HepG2 (cell line): Measurements from ENCODE around the gene KCNMA1. TPM values are rescaled to one million over a fixed set of nuclear protein-coding genes. Genes with fewer than 3 reads are reported as not detected.

Source experiments
- ATAC-seq: fragments of 200-7000 bp; cut with Tn5 transposase; 3 replicates; pipeline ENCODE4 v1.9.1; 2020; ENCODE audit warnings: mild to moderate bottlenecking, moderate library complexity
- BruUV-seq: library from RNA; stranded (reverse); fragments of 400-500 nt; replicated peaks from 2 replicates; lab custom pipeline; 2021; lab: Mats Ljungman, UMichigan
- CTCF ChIA-PET: fragments of 300-600 bp; formaldehyde crosslinking; extraction: SDS; loops from one replicate; lab custom pipeline; 2021; ENCODE audit warnings: low total read pairs, inconsistent platforms, low intra/inter-chr PET ratio; lab: Yijun Ruan, JAX
- POLR2A ChIA-PET: fragments of 350-600 bp; sonication (Branson Sonifier 250); formaldehyde crosslinking; loops from one replicate; lab custom pipeline; 2020; ENCODE audit warnings: antibody characterized with exemption, inconsistent platforms; lab: Yijun Ruan, JAX
- DNase-seq: peaks from one replicate; pipeline ENCODE4 v3.0.0-alpha.2; 2015; ENCODE audit warnings: low spot score
- FAIRE-seq: peaks from 3 replicates; lab custom pipeline; 2011; peaks lifted over from hg19 to GRCh38; lab: Jason Lieb, UNC
- H2AFZ ChIP-seq: one replicate; pipeline ENCODE4 v1.6.1; 2011; ENCODE audit warnings: low read length, inconsistent platforms
- H3K27ac ChIP-seq: fragments of 300-600 bp; 3 replicates; pipeline ENCODE4 v1.8.0; 2011; ENCODE audit warnings: mixed run types, mild to moderate bottlenecking, mixed read lengths, low read length, inconsistent platforms; ENCODE audit not compliant: insufficient read depth; ENCODE audit errors: extremely low read length
- H3K27me3 ChIP-seq, 2 experiments: fragments of 200-600 bp in 1 of 2; 2 replicates in 1 of 2; 3 replicates in 1 of 2; pipeline versions ENCODE4 v1.6.0 to v1.8.0; 2011; ENCODE audit warnings: low read length in 2 of 2, mild to moderate bottlenecking in 2 of 2, moderate library complexity in 2 of 2, inconsistent platforms in 1 of 2; ENCODE audit not compliant: insufficient read depth in 2 of 2, control insufficient read depth in 1 of 2
- H3K36me3 ChIP-seq, 2 experiments: fragments of 200-600 bp in 1 of 2; replicated peaks in 1 of 2; 2 replicates in 1 of 2; 3 replicates in 1 of 2; pipeline versions ENCODE4 v1.5.1 to v1.8.0; 2011; ENCODE audit warnings: low read length in 2 of 2, inconsistent platforms in 1 of 2; ENCODE audit not compliant: insufficient read depth in 2 of 2, control insufficient read depth in 1 of 2
- H3K4me1 ChIP-seq: 2 replicates; pipeline ENCODE4 v1.5.1; 2012; ENCODE audit warnings: low read length, inconsistent platforms; ENCODE audit not compliant: insufficient read depth
- H3K4me2 ChIP-seq: 2 replicates; pipeline ENCODE4 v1.6.0; 2011; ENCODE audit warnings: low read depth, low read length, inconsistent platforms
- H3K4me3 ChIP-seq, 3 experiments: fragments of 200-600 bp in 1 of 3; sonication (generic), shearing (Covaris generic) in 1 of 3; replicated peaks in 1 of 3; 2 replicates each; pipeline ENCODE4 v1.5.1; 2011 to 2016; ENCODE audit warnings: low read length in 3 of 3, inconsistent platforms in 2 of 3, low read depth in 2 of 3, mild to moderate bottlenecking in 2 of 3, control low read depth in 1 of 3, mixed read lengths in 1 of 3; ENCODE audit not compliant: insufficient read depth in 1 of 3
- H3K79me2 ChIP-seq: one replicate; pipeline ENCODE4 v1.6.1; 2011; ENCODE audit warnings: low read length, inconsistent platforms; ENCODE audit not compliant: insufficient read depth
- H3K9ac ChIP-seq: 2 replicates; pipeline ENCODE4 v1.6.0; 2011; ENCODE audit warnings: mild to moderate bottlenecking, low read depth, low read length, inconsistent platforms; ENCODE audit not compliant: insufficient read depth
- H3K9me3 ChIP-seq: 2 replicates; pipeline ENCODE4 v1.5.1; 2012; ENCODE audit warnings: mild to moderate bottlenecking, low read length
- H4K20me1 ChIP-seq: 2 replicates; pipeline ENCODE4 v1.6.0; 2011; ENCODE audit warnings: inconsistent platforms, mild to moderate bottlenecking, low read length, moderate library complexity; ENCODE audit not compliant: insufficient read depth
- AHR ChIP-seq: IDR thresholded peaks from 2 replicates; pipeline ENCODE4 v1.6.1; 2018; ENCODE audit warnings: missing genetic modification reagents, missing compliant biosample characterization
- AKAP8 ChIP-seq: sonication (generic); formaldehyde crosslinking; IDR thresholded peaks from 2 replicates; pipeline ENCODE4 v1.5.1; 2020; ENCODE audit warnings: mild to moderate bottlenecking, missing genetic modification reagents
- HCFC1 ChIP-seq: fragments of 150-350 bp; IDR thresholded peaks from 2 replicates; pipeline ENCODE4 v1.6.1; 2014; ENCODE audit warnings: low read depth, low read length
- KDM5B ChIP-seq: sonication (generic); formaldehyde crosslinking; IDR thresholded peaks from 2 replicates; pipeline ENCODE4 v1.4.0; 2020; ENCODE audit warnings: missing genetic modification reagents, mild to moderate bottlenecking, borderline replicate concordance
- NAIF1 ChIP-seq: sonication (generic); formaldehyde crosslinking; IDR thresholded peaks from 2 replicates; pipeline ENCODE4 v1.5.0; 2020; ENCODE audit warnings: mild to moderate bottlenecking, missing genetic modification reagents, borderline replicate concordance
- RBAK ChIP-seq: sonication (generic); formaldehyde crosslinking; IDR thresholded peaks from 2 replicates; pipeline ENCODE4 v1.5.1; 2020; ENCODE audit warnings: mild to moderate bottlenecking, missing genetic modification reagents
- SIX4 ChIP-seq: sonication (generic); formaldehyde crosslinking; IDR thresholded peaks from 2 replicates; pipeline ENCODE4 v1.4.0; 2020; ENCODE audit warnings: missing genetic modification reagents
- STAG1 ChIP-seq: sonication (generic); formaldehyde crosslinking; IDR thresholded peaks from 2 replicates; pipeline ENCODE4 v1.4.0; 2020; ENCODE audit warnings: missing genetic modification reagents
- TSC22D2 ChIP-seq: sonication (generic); formaldehyde crosslinking; IDR thresholded peaks from 2 replicates; pipeline ENCODE4 v1.5.1; 2020; ENCODE audit warnings: missing genetic modification reagents, mild to moderate bottlenecking, borderline replicate concordance
- ZNF264 ChIP-seq: sonication (generic); formaldehyde crosslinking; IDR thresholded peaks from 2 replicates; pipeline ENCODE4 v1.4.0; 2020; ENCODE audit warnings: missing genetic modification reagents
- ZNF878 ChIP-seq: sonication (generic); formaldehyde crosslinking; IDR thresholded peaks from 2 replicates; pipeline ENCODE4 v1.8.1; 2023; ENCODE audit warnings: mild to moderate bottlenecking, missing genetic modification reagents, moderate library complexity
- WGBS: methylation state at CpG from one replicate; pipeline ENCODE4 v1.1.6; 2017; ENCODE audit warnings: low lambda C conversion rate; 5-methylcytosine and 5-hydroxymethylcytosine counted together
- in situ Hi-C: cut with HindIII; loops from 2 replicates; pipeline ENCODE4 v1.10.0; 2017; ENCODE audit warnings: low pct_unique_long_range_greater_than_20kb; ENCODE audit not compliant: extremely low pct_ligation_motif_present
- intact Hi-C: fragments of 100-400 bp; cut with micrococcal nuclease; formaldehyde crosslinking; loops from one replicate; pipeline ENCODE4 v1.10.0; 2022; ENCODE audit not compliant: unreplicated experiment
- polyA plus RNA-seq, 8 experiments: library from polyadenylated mRNA; depleted of rRNA in 3 of 8; stranded (reverse) in 7 of 8; unstranded in 1 of 8; fragments of >200 nt; fragmentation: Illumina TruSeq in 4 of 8; extraction: Trizol in 4 of 8; gene quantifications; 2 replicates each; pipeline versions ENCODE4 v1.2.1 to v1.2.3, GENCODE V29; 2011 to 2016; ENCODE audit warnings: low read depth in 4 of 8, missing spikeins in 1 of 8, mixed read lengths in 1 of 8; ENCODE audit not compliant: insufficient read depth in 1 of 8
- total RNA-seq, 5 experiments: library from RNA; depleted of rRNA; stranded (reverse); fragments of >200 nt; fragmentation: Illumina TruSeq; extraction: Trizol; gene quantifications; 2 replicates each; pipeline ENCODE4 v1.2.3, GENCODE V29; 2016; ENCODE audit warnings: low read depth in 1 of 5
- TF ChIP-seq, protein P1 (sequence below): sonication (generic); formaldehyde crosslinking; IDR thresholded peaks from 2 replicates; pipeline ENCODE4 v1.5.0; 2020; ENCODE audit warnings: mild to moderate bottlenecking, missing genetic modification reagents, moderate library complexity
- TF ChIP-seq, protein P2 (sequence below): IDR thresholded peaks from 2 replicates; pipeline ENCODE4 v1.6.1; 2016
- TF ChIP-seq, protein P3 (sequence below): fragments of 450-650 bp; IDR thresholded peaks from 2 replicates; pipeline ENCODE4 v1.6.1; 2016

Gene KCNMA1
- total and polyA plus RNA-seq, 2 of the 13 experiments (the other 11 are each of a cell fraction or from before 2014, with no cell fraction given) = 0.02 TPM; not detected in 1

DNA sequence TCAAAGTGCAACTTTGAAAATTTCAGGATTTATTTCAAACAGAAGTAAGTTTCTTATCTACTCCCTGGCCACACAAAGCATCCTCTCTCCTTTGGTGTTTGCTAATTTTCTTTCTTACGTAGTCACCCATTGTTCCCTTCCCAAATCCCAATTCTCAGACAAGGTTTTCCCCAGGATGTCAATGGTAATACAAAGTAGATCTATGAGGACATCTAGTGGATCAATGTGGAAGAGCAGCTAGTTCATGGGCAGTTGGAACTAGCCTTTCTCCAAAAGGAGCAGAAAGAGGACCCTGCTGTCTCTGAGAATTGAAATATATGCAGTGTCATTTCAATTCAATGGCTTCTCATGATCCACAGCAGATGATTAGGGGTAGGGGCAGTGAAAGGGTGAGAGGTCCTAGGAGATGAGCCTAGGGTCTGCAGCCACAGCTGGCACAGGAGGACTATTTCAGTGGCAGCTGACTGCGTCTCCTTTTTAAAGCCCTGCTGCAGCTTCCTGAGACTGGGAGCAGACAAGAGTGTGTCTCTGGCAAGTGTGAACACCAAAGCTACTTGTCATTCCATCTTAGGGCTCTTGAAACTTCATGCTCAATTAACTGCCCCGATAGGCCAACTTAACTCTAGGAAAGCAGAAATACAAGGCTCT, 632.6 kb downstream of the KCNMA1 start:
- in situ Hi-C loops (no loop called here), intact Hi-C loops (no loop called here)
- Histone ChIP-seq H4K20me1 (no peaks in the 10 kb centered on the region), H3K4me2 (no peak overlapping the region), H3K4me1 (no peaks in the 10 kb centered on the region), H3K9me3 (no peaks in the 10 kb centered on the region), H2AFZ (no peak overlapping the region), H3K27ac (no peak overlapping the region), H3K79me2 (no peaks in the 10 kb centered on the region), H3K4me3 (no peak overlapping the region), H3K27me3 (peaks cover 2 to 10% of the 10 kb centered on the region in 2 experiments; a peak in 2 of 5 replicates), H3K9ac (no peak overlapping the region), H3K36me3 (no peaks in the 10 kb centered on the region)
- peak; percentile 39 for TF ChIP-seq STAG1
- TF ChIP-seq, protein P1, sequence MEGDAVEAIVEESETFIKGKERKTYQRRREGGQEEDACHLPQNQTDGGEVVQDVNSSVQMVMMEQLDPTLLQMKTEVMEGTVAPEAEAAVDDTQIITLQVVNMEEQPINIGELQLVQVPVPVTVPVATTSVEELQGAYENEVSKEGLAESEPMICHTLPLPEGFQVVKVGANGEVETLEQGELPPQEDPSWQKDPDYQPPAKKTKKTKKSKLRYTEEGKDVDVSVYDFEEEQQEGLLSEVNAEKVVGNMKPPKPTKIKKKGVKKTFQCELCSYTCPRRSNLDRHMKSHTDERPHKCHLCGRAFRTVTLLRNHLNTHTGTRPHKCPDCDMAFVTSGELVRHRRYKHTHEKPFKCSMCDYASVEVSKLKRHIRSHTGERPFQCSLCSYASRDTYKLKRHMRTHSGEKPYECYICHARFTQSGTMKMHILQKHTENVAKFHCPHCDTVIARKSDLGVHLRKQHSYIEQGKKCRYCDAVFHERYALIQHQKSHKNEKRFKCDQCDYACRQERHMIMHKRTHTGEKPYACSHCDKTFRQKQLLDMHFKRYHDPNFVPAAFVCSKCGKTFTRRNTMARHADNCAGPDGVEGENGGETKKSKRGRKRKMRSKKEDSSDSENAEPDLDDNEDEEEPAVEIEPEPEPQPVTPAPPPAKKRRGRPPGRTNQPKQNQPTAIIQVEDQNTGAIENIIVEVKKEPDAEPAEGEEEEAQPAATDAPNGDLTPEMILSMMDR (CRISPR knock-in tag) = peak; percentile 67
- no peak for TF ChIP-seq RBAK
- peak; percentile 47 for FAIRE-seq
- ChIA-PET POLR2A (no interaction called here), CTCF (no interaction called here)
- BruUV-seq = no TSS peak
- DNase-seq = peak; percentile 32
- WGBS = 50% methylated on average over 2 of the region's 3 CpGs
- ATAC-seq = peak; percentile 65; the same call in 2 of the 3 replicates

DNA sequence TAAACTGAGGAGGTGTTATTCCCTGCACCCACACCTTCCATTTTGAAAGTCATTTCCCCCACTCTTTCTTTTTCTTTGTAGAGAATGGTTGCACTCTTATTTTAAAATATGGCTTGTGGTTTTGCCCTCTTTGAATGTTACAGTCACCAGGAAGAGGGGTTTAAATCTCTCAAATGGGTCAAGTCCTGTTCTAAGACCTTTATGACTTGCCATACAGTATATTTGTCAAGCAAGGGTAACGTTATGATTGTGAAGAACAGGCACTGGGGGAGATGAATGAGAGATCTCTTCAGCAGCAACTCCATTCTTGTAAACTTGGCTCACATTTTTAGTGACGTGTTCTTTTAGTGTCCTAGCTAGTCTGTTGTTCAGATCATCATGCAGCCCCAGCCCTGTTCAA, 634.7 kb downstream of the KCNMA1 start:
- CTCF ChIA-PET = no interaction called here
- H4K20me1 ChIP-seq = no peaks in the 10 kb centered on the region
- FAIRE-seq = no peak
- no peaks in the 10 kb centered on the region for H3K79me2 ChIP-seq
- no peak overlapping the region for H3K27ac ChIP-seq
- no TSS peak for BruUV-seq
- intact Hi-C loops = no loop called here
- no peaks in the 10 kb centered on the region for H3K4me1 ChIP-seq
- no peak overlapping the region for H3K4me2 ChIP-seq
- WGBS = 2% methylated on average over 2 of the region's 2 CpGs
- TF ChIP-seq TSC22D2 (CRISPR knock-in tag) (no peak), AKAP8 (no peak), NAIF1 (CRISPR knock-in tag) (no peak), ZNF264 (CRISPR knock-in tag) (no peak), AHR (CRISPR knock-in tag) (no peak), HCFC1 (no peak), SIX4 (CRISPR knock-in tag) (no peak), KDM5B (CRISPR knock-in tag) (no peak), ZNF878 (CRISPR knock-in tag) (no peak)
- TF ChIP-seq, protein P2, sequence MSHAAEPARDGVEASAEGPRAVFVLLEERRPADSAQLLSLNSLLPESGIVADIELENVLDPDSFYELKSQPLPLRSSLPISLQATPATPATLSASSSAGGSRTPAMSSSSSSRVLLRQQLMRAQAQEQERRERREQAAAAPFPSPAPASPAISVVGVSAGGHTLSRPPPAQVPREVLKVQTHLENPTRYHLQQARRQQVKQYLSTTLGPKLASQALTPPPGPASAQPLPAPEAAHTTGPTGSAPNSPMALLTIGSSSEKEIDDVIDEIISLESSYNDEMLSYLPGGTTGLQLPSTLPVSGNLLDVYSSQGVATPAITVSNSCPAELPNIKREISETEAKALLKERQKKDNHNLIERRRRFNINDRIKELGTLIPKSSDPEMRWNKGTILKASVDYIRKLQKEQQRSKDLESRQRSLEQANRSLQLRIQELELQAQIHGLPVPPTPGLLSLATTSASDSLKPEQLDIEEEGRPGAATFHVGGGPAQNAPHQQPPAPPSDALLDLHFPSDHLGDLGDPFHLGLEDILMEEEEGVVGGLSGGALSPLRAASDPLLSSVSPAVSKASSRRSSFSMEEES (CRISPR knock-in tag) = no peak
- TF ChIP-seq, protein P3, sequence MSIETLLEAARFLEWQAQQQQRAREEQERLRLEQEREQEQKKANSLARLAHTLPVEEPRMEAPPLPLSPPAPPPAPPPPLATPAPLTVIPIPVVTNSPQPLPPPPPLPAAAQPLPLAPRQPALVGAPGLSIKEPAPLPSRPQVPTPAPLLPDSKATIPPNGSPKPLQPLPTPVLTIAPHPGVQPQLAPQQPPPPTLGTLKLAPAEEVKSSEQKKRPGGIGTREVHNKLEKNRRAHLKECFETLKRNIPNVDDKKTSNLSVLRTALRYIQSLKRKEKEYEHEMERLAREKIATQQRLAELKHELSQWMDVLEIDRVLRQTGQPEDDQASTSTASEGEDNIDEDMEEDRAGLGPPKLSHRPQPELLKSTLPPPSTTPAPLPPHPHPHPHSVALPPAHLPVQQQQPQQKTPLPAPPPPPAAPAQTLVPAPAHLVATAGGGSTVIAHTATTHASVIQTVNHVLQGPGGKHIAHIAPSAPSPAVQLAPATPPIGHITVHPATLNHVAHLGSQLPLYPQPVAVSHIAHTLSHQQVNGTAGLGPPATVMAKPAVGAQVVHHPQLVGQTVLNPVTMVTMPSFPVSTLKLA = no peak
- TF ChIP-seq, all 625 proteins: peak for 0
- H3K36me3 ChIP-seq = no peaks in the 10 kb centered on the region
- no peaks in the 10 kb centered on the region for H3K9me3 ChIP-seq
- DNase-seq = no peak
- in situ Hi-C loops = no loop called here
- no peak overlapping the region for H3K4me3 ChIP-seq
- peaks cover 2 to 18% of the 10 kb centered on the region in 2 experiments; a peak in 3 of 5 replicates for H3K27me3 ChIP-seq
- no peak overlapping the region for H3K9ac ChIP-seq
- ATAC-seq = no peak
- no peak overlapping the region for H2AFZ ChIP-seq
- POLR2A ChIA-PET = no interaction called here
